LNCaP clone FGC (cell line): ENCODE measurements around the gene GH2.
A peak's percentile ranks its signal among the peaks of the same experiment; 100 is the strongest.
"Not testable (repeated sequence)": the region's sequence is repeated elsewhere in the genome, so short reads cannot be mapped to it uniquely, and the experiment has no call there.

ENCODE experiments used
- DNase-seq: peaks from one replicate; pipeline ENCODE4 v3.0.0-alpha.2; 2011; ENCODE audit warnings: low read depth
- H3K4me3 ChIP-seq: 2 replicates; pipeline ENCODE4 v1.5.1; 2011; ENCODE audit warnings: mild to moderate bottlenecking, low read depth, low read length, control low read depth
- TF ChIP-seq, protein P1 (sequence below): IDR thresholded peaks from 2 replicates; pipeline ENCODE4 v1.5.1; 2012; ENCODE audit warnings: mild to moderate bottlenecking; ENCODE audit not compliant: control insufficient read depth, insufficient read depth; ENCODE audit errors: extremely low read depth

The GH2 gene

DNA sequence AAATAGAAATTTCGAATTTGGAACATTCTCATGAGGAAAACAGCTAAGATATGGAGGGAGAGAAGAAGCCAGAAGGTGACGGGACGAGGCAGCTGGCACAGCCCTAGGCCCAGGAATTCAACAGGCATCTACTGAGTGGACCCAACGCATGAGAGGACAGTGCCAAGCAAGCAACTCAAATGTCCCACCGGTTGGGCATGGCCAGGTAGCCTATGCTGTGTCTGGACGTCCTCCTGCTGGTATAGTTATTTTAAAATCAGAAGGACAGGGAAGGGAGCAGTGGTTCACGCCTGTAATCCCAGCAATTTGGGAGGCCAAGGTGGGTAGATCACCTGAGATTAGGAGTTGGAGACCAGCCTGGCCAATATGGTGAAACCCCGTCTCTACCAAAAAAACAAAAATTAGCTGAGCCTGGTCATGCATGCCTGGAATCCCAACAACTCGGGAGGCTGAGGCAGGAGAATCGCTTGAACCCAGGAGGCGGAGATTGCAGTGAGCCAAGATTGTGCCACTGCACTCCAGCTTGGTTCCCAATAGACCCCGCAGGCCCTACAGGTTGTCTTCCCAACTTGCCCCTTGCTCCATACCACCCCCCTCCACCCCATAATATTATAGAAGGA lies 34.9 kb upstream of the GH2 start:
- TF ChIP-seq, protein P1, sequence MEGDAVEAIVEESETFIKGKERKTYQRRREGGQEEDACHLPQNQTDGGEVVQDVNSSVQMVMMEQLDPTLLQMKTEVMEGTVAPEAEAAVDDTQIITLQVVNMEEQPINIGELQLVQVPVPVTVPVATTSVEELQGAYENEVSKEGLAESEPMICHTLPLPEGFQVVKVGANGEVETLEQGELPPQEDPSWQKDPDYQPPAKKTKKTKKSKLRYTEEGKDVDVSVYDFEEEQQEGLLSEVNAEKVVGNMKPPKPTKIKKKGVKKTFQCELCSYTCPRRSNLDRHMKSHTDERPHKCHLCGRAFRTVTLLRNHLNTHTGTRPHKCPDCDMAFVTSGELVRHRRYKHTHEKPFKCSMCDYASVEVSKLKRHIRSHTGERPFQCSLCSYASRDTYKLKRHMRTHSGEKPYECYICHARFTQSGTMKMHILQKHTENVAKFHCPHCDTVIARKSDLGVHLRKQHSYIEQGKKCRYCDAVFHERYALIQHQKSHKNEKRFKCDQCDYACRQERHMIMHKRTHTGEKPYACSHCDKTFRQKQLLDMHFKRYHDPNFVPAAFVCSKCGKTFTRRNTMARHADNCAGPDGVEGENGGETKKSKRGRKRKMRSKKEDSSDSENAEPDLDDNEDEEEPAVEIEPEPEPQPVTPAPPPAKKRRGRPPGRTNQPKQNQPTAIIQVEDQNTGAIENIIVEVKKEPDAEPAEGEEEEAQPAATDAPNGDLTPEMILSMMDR: no peak

DNA sequence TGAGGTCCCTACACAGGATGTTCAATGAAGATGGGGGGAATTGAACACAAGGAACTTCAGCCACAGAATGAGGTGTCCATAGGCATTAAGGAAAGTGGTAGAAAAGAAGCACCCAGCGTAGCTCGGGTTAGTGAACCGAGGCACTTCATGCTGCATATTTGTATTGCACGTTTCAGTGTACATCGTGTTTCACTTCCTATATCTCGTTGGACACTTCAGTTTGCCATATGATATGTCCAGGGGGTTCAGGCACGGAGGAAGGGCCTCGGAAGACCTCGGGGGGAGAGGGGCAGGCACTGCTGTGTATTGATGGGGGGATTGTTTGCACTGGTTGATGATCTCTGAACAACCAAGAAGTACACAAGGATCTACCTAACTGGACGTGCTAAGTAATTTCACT lies 34.0 kb upstream of the GH2 start:
- DNase-seq, H3K4me3 ChIP-seq: not testable (repeated sequence)

More for the DNA sequence above, 34.9 kb upstream of the GH2 start:
- no peak overlapping the region for H3K4me3 ChIP-seq
- no peak for DNase-seq

DNA sequence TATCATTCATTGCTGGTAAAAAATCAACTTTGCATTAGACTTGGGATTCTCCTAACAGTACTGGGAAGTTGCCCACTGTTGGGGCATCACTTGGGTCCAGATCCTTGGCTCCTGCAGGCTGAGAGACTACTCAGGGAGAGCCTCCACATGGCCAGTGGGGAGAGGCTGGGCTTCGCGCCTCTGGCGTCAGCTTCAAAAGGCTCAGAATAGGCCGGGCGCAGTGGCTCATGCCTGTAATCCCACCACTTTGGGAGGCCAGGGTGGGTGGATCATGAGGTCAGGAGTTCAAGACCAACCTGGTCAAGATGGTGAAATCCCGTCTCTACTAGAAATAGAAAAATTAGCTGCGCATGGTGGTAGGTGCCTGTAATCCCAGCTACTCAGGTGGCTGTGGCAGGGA lies 32.7 kb upstream of the GH2 start:
- no peak for DNase-seq
- no peak overlapping the region for H3K4me3 ChIP-seq
- TF ChIP-seq, protein P1: no peak

DNA sequence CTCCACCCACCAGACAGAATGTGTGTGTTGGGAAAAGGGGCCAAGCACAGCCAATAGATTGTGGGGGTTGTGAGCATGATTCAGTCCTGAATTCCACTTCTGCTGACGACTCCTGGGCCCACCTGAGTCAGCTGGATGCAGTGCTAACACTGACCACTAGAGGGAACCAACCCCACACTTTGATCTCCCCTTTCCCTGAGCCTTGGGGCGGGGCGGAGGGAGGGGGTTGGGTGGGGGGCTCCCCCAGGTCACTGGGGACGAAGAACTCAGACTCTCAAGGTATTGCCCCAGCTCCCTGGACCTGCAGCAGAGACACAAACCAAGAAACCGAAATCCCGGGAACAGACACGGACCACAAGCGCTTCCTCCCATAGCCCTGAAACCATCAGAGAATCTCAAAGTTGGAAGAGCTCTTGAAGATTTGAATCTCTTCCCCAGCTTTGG lies 29.9 kb upstream of the GH2 start:
- DNase-seq: no peak
- no peak overlapping the region for H3K4me3 ChIP-seq
- TF ChIP-seq, protein P1: peak; percentile 75

DNA sequence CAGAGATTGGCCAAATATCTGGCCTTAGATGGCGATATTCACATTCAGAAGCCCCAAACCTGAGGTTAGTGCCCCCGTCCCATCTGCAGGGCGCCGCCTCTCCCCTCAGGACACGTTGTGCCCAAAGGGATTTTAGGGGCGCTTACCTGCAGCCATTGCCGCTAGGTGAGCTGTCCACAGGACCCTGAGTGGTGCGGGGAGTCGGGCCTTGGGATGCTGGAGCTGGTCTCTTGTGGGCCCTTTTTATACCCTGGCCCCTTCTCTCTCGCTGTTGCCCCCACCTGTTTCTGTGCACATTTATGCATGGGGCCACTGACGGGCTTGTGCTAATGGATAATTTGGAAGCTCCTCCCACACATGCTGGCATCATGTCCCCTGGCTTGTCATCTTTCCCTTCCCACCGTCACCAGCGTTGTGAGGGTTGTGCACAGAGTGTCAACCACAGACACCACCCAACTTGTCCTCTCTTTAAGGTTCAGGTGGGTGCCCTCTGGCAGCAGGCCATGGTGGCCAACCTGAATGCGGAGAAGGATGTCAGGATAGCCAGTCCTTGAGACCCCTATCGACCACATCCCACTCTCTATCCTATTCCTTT lies 29.4 kb upstream of the GH2 start, which contains the start of gene CSHL1:
TSS of gene CSHL1 (minus strand) at position 218 of the 595 bp plus-strand sequence. CDS start at position 156, 62 bp downstream.
- TF ChIP-seq, protein P1: no peak
- no peak for DNase-seq
- H3K4me3 ChIP-seq: no peak within 1 kb of the TSS

DNA sequence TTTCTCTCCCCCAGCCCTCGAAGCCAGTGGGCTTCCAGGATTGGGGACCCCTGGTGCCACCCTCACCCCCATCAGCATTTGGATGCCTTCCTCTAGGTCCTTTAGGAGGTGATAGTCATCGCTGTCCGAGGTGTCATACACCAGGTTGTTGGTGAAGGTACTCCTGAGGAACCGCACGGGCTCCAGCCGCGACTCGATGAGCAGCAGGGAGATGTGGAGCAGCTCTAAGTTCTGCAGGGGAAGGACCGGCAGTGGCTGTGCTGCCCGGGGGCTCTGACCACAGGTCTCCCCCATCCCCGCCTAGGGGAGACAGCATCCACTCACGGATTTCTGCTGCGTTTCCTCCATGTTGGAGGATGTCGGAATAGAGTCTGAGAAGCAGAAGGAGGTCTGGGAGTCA lies 28.4 kb upstream of the GH2 start:
- DNase-seq: no peak
- TF ChIP-seq, protein P1: no peak
- no peak overlapping the region for H3K4me3 ChIP-seq

DNA sequence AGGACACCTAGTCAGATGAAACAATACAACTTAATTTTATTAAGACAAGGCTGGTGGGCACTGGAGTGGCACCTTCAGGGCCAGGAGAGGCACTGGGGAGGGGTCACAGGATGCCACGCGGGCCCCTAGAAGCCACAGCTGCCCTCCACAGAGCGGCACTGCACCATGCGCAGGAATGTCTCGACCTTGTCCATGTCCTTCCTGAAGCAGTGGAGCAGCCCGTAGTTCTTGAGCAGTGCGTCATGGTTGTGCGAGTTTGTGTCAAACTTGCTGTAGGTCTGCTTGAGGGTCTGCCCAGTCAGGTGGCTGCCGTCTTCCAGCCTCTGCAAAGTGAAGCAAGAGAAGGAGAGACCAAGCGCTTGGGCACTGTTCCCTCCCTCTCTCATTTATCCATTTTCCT lies 27.8 kb upstream of the GH2 start:
- DNase-seq, H3K4me3 ChIP-seq: not testable (repeated sequence)

DNA sequence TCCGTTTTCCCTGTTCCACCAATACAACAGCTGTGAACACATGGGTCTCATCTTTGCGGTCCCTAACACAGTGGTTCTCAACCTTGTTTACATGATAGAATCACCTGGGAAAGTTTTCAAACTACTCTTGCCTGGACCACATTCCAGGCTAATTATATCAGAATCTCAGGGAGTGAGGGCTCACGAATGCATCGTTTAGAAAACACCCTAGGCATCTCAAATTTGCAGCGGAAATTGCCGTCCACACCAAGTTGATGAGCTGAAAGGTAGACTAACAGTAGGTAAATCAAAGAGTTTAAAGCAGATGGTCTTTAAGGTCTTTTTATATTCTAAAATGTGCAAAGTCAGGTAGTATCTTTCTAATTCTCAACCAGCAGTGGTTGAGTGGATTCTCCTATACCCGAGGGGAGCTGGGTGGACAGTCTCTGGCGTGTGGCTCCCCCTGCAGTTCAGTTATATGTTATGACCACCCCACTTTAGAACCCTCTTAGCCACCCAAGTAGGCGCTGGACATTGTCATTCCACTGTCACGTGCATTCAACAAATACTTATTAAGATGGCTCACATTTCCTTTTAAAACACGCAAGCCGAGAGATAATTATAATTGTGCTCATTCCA lies 25.5 kb upstream of the GH2 start:
- H3K4me3 ChIP-seq, DNase-seq: not testable (repeated sequence)

DNA sequence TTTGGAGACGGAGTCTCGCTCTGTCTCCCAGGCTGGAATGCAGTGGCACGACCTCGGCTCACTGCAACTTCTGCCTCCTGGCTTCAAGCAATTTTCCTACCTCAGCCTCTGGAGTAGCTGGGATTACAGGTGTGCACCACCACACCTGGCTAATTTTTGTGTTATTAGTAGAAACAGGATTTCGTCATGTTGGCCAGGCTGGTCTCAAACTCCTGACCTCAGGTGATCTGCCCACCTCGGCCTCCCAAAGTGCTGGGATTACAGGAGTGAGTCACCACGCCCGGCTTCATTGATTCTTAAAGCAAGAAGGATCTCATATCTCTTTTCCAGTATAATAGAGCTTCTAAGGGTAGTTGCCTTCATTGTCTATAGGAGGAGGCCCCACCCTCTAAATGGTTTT lies 23.1 kb upstream of the GH2 start:
- DNase-seq, H3K4me3 ChIP-seq: not testable (repeated sequence)
